ENCODE measurements around the gene SFTPB.

- TF ChIP-seq ZNF580 (tag by site-specific recombination; IDR thresholded peaks at IDR 0.05) (no peak), ZNF558 (tag by site-specific recombination; IDR thresholded peaks at IDR 0.05) (no peak)
These were observed 44.3 kb upstream of the SFTPB start for GRCh38 chr2:85712336-85712735.
